Measurements from ENCODE around the gene DDX39A.

DNA sequence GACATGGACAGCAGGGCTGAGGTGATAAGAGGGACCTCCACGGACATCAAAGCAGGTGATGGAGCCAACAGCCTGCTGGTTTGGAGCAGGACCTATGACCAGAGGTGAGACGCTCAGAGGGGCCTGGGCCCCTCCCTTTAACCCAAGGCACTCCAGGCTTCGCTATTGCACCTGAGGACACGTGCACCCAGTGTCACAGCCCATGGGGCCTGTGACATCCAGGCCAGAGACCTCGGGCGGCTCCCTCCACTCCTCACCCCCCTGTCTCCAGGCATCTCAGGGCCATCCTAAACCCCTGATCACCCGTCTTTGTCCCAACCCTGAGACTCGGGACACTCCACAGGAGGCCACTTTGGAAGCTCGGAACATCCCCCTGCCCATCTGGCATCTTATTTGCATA is 25.0 kb downstream of the DDX39A start:
- TF ChIP-seq CTCF (IDR thresholded peaks at IDR 0.05) (no peak), POLR2A (IDR thresholded peaks at IDR 0.05) (no peak)
